HG03103 (cell line): Measurements from ENCODE around the gene RUFY2.
"Not testable (repeated sequence)": the region's sequence is repeated elsewhere in the genome, so short reads cannot be mapped to it uniquely, and the experiment has no call there.

Experiments used
- ATAC-seq: cut with Tn5 transposase; IDR thresholded peaks from one replicate; pipeline ENCODE4 v1.9.1; 2021; ENCODE audit warnings: low read depth; ENCODE audit not compliant: unreplicated experiment

RUFY2 gene

GRCh38 chr10:68327889-68328786 is 78.9 kb downstream of the RUFY2 start:
- ATAC-seq = no peak

- ATAC-seq = not testable (repeated sequence)
These were observed 82.7 kb downstream of the RUFY2 start for GRCh38 chr10:68324396-68324795.

- no peak for ATAC-seq
These were observed 88.6 kb downstream of the RUFY2 start for GRCh38 chr10:68318331-68319059.

- no peak for ATAC-seq
These were observed 91.5 kb downstream of the RUFY2 start for GRCh38 chr10:68315582-68315981.

- not testable (repeated sequence) for ATAC-seq
These were observed 92.1 kb downstream of the RUFY2 start for GRCh38 chr10:68314930-68315329.

- ATAC-seq = no peak
These were observed 96.5 kb downstream of the RUFY2 start for GRCh38 chr10:68310531-68310930.

GRCh38 chr10:68305854-68306253 is 101.2 kb downstream of the RUFY2 start:
- ATAC-seq = no peak

- ATAC-seq = no peak
These were observed 103.1 kb downstream of the RUFY2 start for GRCh38 chr10:68303849-68304412.

GRCh38 chr10:68302871-68303270 is 104.2 kb downstream of the RUFY2 start:
- no peak for ATAC-seq

GRCh38 chr10:68302503-68302823 is 104.6 kb downstream of the RUFY2 start:
- no peak for ATAC-seq

- peak; percentile 64 for ATAC-seq
These were observed 105.1 kb downstream of the RUFY2 start for GRCh38 chr10:68301790-68302502.

GRCh38 chr10:68301301-68301700 is 105.8 kb downstream of the RUFY2 start:
- ATAC-seq = no peak

GRCh38 chr10:68296843-68297663 is 110.0 kb downstream of the RUFY2 start:
- ATAC-seq = no peak
